Peyer's patch (tissue), 4 donors: ENCODE data around the gene AK8. TPM values are rescaled to one million over a fixed set of nuclear protein-coding genes. Genes with fewer than 3 reads are reported as not detected.
A peak's percentile ranks its signal among the peaks of the same experiment; 100 is the strongest.

Experiments used
- DNase-seq, 3 donors: peaks; one replicate each; pipeline ENCODE4 v3.0.0-alpha.2; 2017 to 2019
- H3K27ac ChIP-seq, 4 donors: fragments of 200-600 bp; sonication (generic); one replicate each; pipeline ENCODE4 v1.5.1; 2016 to 2019
- H3K27me3 ChIP-seq, 2 donors: fragments of 200-600 bp; sonication (generic); one replicate each; pipeline ENCODE4 v1.5.1; 2019
- H3K36me3 ChIP-seq, 3 donors: fragments of 200-600 bp; sonication (generic); one replicate each; pipeline ENCODE4 v1.5.1; 2016 to 2019
- H3K4me1 ChIP-seq, 4 donors: fragments of 200-600 bp; sonication (generic); one replicate each; pipeline ENCODE4 v1.5.1; 2016 to 2019
- H3K4me3 ChIP-seq, 4 donors: fragments of 200-600 bp; sonication (generic); 1 replicate in 3 of 4; 2 replicates in 1 of 4; pipeline ENCODE4 v1.5.1; 2016 to 2019; ENCODE audit warnings: mild to moderate bottlenecking in 1 of 4
- H3K9me3 ChIP-seq, 4 donors: fragments of 200-600 bp; sonication (generic); one replicate each; pipeline ENCODE4 v1.5.1; 2016 to 2019; ENCODE audit warnings: mild to moderate bottlenecking in 1 of 4
- POLR2A ChIP-seq, 2 donors: fragments of 450-650 bp; IDR thresholded peaks; one replicate each; pipeline ENCODE4 v1.5.1; 2017; ENCODE audit warnings: antibody characterized with exemption in 2 of 2, mild to moderate bottlenecking in 2 of 2, moderate library complexity in 2 of 2
- total RNA-seq, 4 donors: library from RNA; depleted of rRNA; stranded (reverse); fragments of >200 nt; gene quantifications; one replicate each; pipeline ENCODE4 v1.1.0, GENCODE V29; 2016
- TF ChIP-seq, protein P1 (sequence below), 6 experiments: fragments of 450-650 bp in 4 of 6; fragments of 200-600 bp in 2 of 6; sonication (generic) in 1 of 6; IDR thresholded peaks; one replicate each; pipeline ENCODE4 v1.5.1; 2017 to 2019; ENCODE audit warnings: antibody characterized with exemption in 6 of 6, mild to moderate bottlenecking in 3 of 6, moderate library complexity in 1 of 6

AK8 gene
- total RNA-seq, 4 donors from 2014 or later, result not detected

- Histone ChIP-seq H3K27me3 (no peaks in the 10 kb centered on the region), H3K9me3 (no peaks in the 10 kb centered on the region), H3K4me3 (no peak overlapping the region), H3K4me1 (peaks cover 0 to 14% (median 0%) of the 10 kb centered on the region in 4 donors), H3K27ac (peak overlapping the region in 2 of 4 donors; percentile 4 to 52), H3K36me3 (no peaks in the 10 kb centered on the region)
- no peak for TF ChIP-seq POLR2A (IDR thresholded peaks at IDR 0.05)
- TF ChIP-seq, protein P1, sequence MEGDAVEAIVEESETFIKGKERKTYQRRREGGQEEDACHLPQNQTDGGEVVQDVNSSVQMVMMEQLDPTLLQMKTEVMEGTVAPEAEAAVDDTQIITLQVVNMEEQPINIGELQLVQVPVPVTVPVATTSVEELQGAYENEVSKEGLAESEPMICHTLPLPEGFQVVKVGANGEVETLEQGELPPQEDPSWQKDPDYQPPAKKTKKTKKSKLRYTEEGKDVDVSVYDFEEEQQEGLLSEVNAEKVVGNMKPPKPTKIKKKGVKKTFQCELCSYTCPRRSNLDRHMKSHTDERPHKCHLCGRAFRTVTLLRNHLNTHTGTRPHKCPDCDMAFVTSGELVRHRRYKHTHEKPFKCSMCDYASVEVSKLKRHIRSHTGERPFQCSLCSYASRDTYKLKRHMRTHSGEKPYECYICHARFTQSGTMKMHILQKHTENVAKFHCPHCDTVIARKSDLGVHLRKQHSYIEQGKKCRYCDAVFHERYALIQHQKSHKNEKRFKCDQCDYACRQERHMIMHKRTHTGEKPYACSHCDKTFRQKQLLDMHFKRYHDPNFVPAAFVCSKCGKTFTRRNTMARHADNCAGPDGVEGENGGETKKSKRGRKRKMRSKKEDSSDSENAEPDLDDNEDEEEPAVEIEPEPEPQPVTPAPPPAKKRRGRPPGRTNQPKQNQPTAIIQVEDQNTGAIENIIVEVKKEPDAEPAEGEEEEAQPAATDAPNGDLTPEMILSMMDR (IDR thresholded peaks at IDR 0.05), result no peak
- no peak for DNase-seq
Measured at GRCh38 chr9:132857616-132858342, 20.3 kb downstream of the AK8 start.

GRCh38 chr9:132857031-132857430 is 21.1 kb downstream of the AK8 start:
- TF ChIP-seq, protein P1 (IDR thresholded peaks at IDR 0.05), result no peak
- no peak for TF ChIP-seq POLR2A (IDR thresholded peaks at IDR 0.05)
- Histone ChIP-seq H3K4me3 (no peak overlapping the region), H3K9me3 (no peaks in the 10 kb centered on the region), H3K27me3 (no peaks in the 10 kb centered on the region), H3K36me3 (no peaks in the 10 kb centered on the region), H3K4me1 (peaks cover 0 to 14% (median 0%) of the 10 kb centered on the region in 4 donors), H3K27ac (peak overlapping the region in 2 of 4 donors; percentile 4 to 52)
- peak in 1 of 3 donors; percentile 52 for DNase-seq

- Histone ChIP-seq H3K9me3 (no peaks in the 10 kb centered on the region), H3K36me3 (no peaks in the 10 kb centered on the region), H3K27me3 (no peaks in the 10 kb centered on the region), H3K4me3 (no peak overlapping the region), H3K4me1 (peaks cover 0 to 14% (median 0%) of the 10 kb centered on the region in 4 donors), H3K27ac (no peak overlapping the region)
- TF ChIP-seq POLR2A (IDR thresholded peaks at IDR 0.05), result no peak
- TF ChIP-seq, protein P1 (IDR thresholded peaks at IDR 0.05), result no peak
- DNase-seq, result no peak
Measured at GRCh38 chr9:132855904-132856303, 22.2 kb downstream of the AK8 start.

DNA sequence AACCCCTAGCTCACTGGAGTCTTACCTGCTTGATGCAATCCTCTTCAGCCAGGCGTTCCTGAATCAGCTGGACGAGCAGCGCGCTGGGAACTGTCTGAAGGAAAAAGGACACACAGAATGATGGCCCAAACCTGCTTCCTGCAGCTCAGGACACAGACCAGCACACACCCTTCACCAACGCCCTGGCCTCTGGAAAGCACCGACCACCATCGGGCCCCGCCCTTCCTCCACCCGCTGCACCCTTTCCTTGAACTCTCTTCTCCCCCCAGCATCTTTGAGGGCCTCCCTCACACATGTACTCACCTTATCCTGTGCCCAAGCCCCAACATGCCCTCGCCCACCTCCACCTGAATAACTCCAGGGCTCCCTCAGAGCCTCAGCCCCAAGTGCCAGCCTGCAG is 23.3 kb downstream of the AK8 start:
- no peaks in the 10 kb centered on the region for H3K36me3 ChIP-seq
- H3K9me3 ChIP-seq, result no peaks in the 10 kb centered on the region
- H3K27ac ChIP-seq, result no peak overlapping the region
- peaks cover 0 to 14% (median 0%) of the 10 kb centered on the region in 4 donors for H3K4me1 ChIP-seq
- DNase-seq, result no peak
- TF ChIP-seq POLR2A (IDR thresholded peaks at IDR 0.05), result no peak
- TF ChIP-seq, protein P1 (IDR thresholded peaks at IDR 0.05), result no peak
- H3K27me3 ChIP-seq, result no peaks in the 10 kb centered on the region
- H3K4me3 ChIP-seq, result no peak overlapping the region

DNA sequence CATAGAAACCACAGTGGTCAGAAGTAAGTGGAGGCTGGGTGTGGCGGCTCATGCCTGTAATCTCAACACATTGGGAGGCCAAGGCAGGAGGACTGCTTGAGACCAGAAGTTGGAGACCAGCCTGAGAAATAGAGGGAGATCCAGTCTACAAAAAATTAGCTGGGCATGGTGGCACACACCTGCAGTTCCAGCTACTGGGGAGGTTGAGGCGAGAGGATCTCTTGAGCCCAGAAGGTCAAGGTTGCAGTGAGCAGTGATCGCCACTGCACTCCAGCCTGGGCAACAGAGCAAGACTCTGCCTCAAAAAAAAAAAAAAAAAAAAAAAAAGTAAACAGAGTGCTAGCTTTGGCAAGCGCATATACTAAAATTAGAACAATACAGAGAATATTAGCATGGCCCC is 24.6 kb downstream of the AK8 start:
- no peaks in the 10 kb centered on the region for H3K36me3 ChIP-seq
- TF ChIP-seq, protein P1 (IDR thresholded peaks at IDR 0.05), result no peak
- no peaks in the 10 kb centered on the region for H3K9me3 ChIP-seq
- H3K4me3 ChIP-seq, result no peak overlapping the region
- H3K27me3 ChIP-seq, result no peaks in the 10 kb centered on the region
- no peak overlapping the region for H3K27ac ChIP-seq
- H3K4me1 ChIP-seq, result peaks cover 0 to 13% (median 0%) of the 10 kb centered on the region in 4 donors
- no peak for DNase-seq
